H1 (cell line): ENCODE data around the gene TPSG1. TPM values are rescaled to one million over a fixed set of nuclear protein-coding genes. Genes with fewer than 3 reads are reported as not detected.
"Not testable (repeated sequence)": the region's sequence is repeated elsewhere in the genome, so short reads cannot be mapped to it uniquely, and the experiment has no call there.

Experiments used
- CTCF ChIA-PET: fragments of 300-600 bp; sonication (Branson Sonifier 250); formaldehyde crosslinking; loops from one replicate; lab custom pipeline; 2021; ENCODE audit not compliant: partially characterized antibody; lab: Charles Lee
- POLR2A ChIA-PET: fragments of 300-600 bp; sonication (Branson Sonifier 250); formaldehyde crosslinking; loops from one replicate; lab custom pipeline; 2021; ENCODE audit warnings: inconsistent platforms; ENCODE audit not compliant: partially characterized antibody; lab: Charles Lee
- DNase-seq, 2 experiments: peaks; one replicate each; pipeline versions ENCODE4 v3.0.0 to v3.0.0-alpha.2; 2010 to 2022; ENCODE audit warnings: low spot score in 2 of 2, low read depth in 1 of 2, mixed read lengths in 1 of 2
- FAIRE-seq: peaks from 2 replicates; lab custom pipeline; 2011; peaks lifted over from hg19 to GRCh38; lab: Jason Lieb, UNC
- H2AFZ ChIP-seq: 2 replicates; pipeline ENCODE4 v1.8.1; 2012; ENCODE audit warnings: low read length, inconsistent platforms
- H2AK5ac ChIP-seq: 2 replicates; pipeline ENCODE4 v1.6.1; 2013; ENCODE audit warnings: low read depth, low read length
- H2BK120ac ChIP-seq: replicated peaks from 2 replicates; pipeline ENCODE3; 2013; ENCODE audit warnings: low read depth, low read length, inconsistent platforms
- H2BK12ac ChIP-seq: 2 replicates; pipeline ENCODE4 v1.6.1; 2013; ENCODE audit warnings: low read depth, low read length
- H2BK15ac ChIP-seq: 2 replicates; pipeline ENCODE4 v1.6.1; 2013; ENCODE audit warnings: low read length
- H2BK20ac ChIP-seq: 2 replicates; pipeline ENCODE4 v1.6.1; 2013; ENCODE audit warnings: low read length
- H2BK5ac ChIP-seq: 2 replicates; pipeline ENCODE4 v1.6.1; 2013; ENCODE audit warnings: low read depth, low read length
- H3K14ac ChIP-seq: 2 replicates; pipeline ENCODE4 v1.6.1; 2013; ENCODE audit warnings: inconsistent platforms; ENCODE audit not compliant: insufficient read length
- H3K18ac ChIP-seq: 2 replicates; pipeline ENCODE4 v1.6.1; 2013; ENCODE audit warnings: low read length; ENCODE audit errors: extremely low read depth
- H3K23ac ChIP-seq: 2 replicates; pipeline ENCODE4 v1.6.1; 2013; ENCODE audit warnings: inconsistent platforms; ENCODE audit not compliant: insufficient read length
- H3K23me2 ChIP-seq: 2 replicates; pipeline ENCODE4 v1.6.1; 2013; ENCODE audit warnings: low read depth, low read length
- H3K27ac ChIP-seq: 2 replicates; pipeline ENCODE4 v1.6.1; 2011; ENCODE audit warnings: low read depth, low read length, inconsistent platforms
- H3K27me3 ChIP-seq, 4 experiments: replicated peaks in 1 of 4; 1 replicate in 1 of 4; 2 replicates in 3 of 4; pipeline versions ENCODE4 v1.6.1 to v1.8.1; 2011 to 2013; ENCODE audit warnings: low read length in 3 of 4, mild to moderate bottlenecking in 3 of 4, inconsistent platforms in 2 of 4, mixed read lengths in 2 of 4, moderate library complexity in 1 of 4; ENCODE audit not compliant: control insufficient read depth in 3 of 4, insufficient read depth in 3 of 4; ENCODE audit errors: extremely low read depth in 1 of 4
- H3K36me3 ChIP-seq, 4 experiments: 2 replicates each; pipeline versions ENCODE4 v1.6.1 to v1.8.1; 2011 to 2013; ENCODE audit warnings: mild to moderate bottlenecking in 4 of 4, low read length in 3 of 4, moderate library complexity in 2 of 4, control low read depth in 1 of 4, inconsistent platforms in 1 of 4; ENCODE audit not compliant: insufficient read depth in 4 of 4, control insufficient read depth in 2 of 4
- H3K4ac ChIP-seq: replicated peaks from 2 replicates; pipeline ENCODE3; 2013; ENCODE audit warnings: low read length, low read depth, mixed read lengths, inconsistent platforms; ENCODE audit not compliant: insufficient read length
- H3K4me1 ChIP-seq, 4 experiments: replicated peaks in 1 of 4; 1 replicate in 1 of 4; 2 replicates in 3 of 4; pipeline versions ENCODE4 v1.6.1 to v1.8.1; 2011 to 2013; ENCODE audit warnings: low read length in 3 of 4, inconsistent platforms in 2 of 4, mixed read lengths in 1 of 4; ENCODE audit not compliant: insufficient read depth in 4 of 4, control insufficient read depth in 3 of 4
- H3K4me2 ChIP-seq, 2 experiments: 2 replicates each; pipeline versions ENCODE4 v1.6.1 to v1.8.1; 2011 to 2013; ENCODE audit warnings: low read depth in 2 of 2, low read length in 2 of 2, control low read depth in 1 of 2, inconsistent platforms in 1 of 2, mild to moderate bottlenecking in 1 of 2; ENCODE audit not compliant: insufficient read depth in 1 of 2
- H3K4me3 ChIP-seq, 4 experiments: fragments of 200-600, 300-600 bp in 1 of 4; sonication (generic), shearing (Covaris generic), sonication (Bioruptor Twin) in 1 of 4; 2 replicates each; pipeline versions ENCODE4 v1.5.1 to v1.8.1; 2011 to 2016; ENCODE audit warnings: low read length in 4 of 4, low read depth in 3 of 4, control low read depth in 2 of 4, inconsistent platforms in 2 of 4, mild to moderate bottlenecking in 2 of 4, mixed read lengths in 1 of 4, moderate library complexity in 1 of 4; ENCODE audit not compliant: insufficient read depth in 2 of 4; ENCODE audit errors: extremely low read depth in 1 of 4
- H3K56ac ChIP-seq: replicated peaks from 2 replicates; pipeline ENCODE3; 2013; ENCODE audit warnings: low read depth, mild to moderate bottlenecking, mixed read lengths, low read length, inconsistent platforms; ENCODE audit not compliant: insufficient read length
- H3K79me1 ChIP-seq: 2 replicates; pipeline ENCODE4 v1.6.1; 2013; ENCODE audit warnings: low read depth, low read length, control low read depth
- H3K79me2 ChIP-seq, 2 experiments: 2 replicates each; pipeline versions ENCODE4 v1.6.1 to v1.8.1; 2012 to 2013; ENCODE audit warnings: low read length in 2 of 2, mild to moderate bottlenecking in 2 of 2, inconsistent platforms in 1 of 2; ENCODE audit not compliant: insufficient read depth in 2 of 2, control insufficient read depth in 1 of 2
- H3K9ac ChIP-seq, 4 experiments: replicated peaks in 1 of 4; 1 replicate in 1 of 4; 2 replicates in 3 of 4; pipeline versions ENCODE4 v1.6.1 to v1.8.1; 2011 to 2013; ENCODE audit warnings: low read depth in 3 of 4, low read length in 3 of 4, control low read depth in 2 of 4, mild to moderate bottlenecking in 2 of 4, moderate library complexity in 2 of 4, inconsistent platforms in 1 of 4; ENCODE audit errors: extremely low read depth in 1 of 4
- H3K9me3 ChIP-seq, 2 experiments: 2 replicates each; pipeline versions ENCODE4 v1.6.1 to v1.8.1; 2012 to 2013; ENCODE audit warnings: mild to moderate bottlenecking in 2 of 2, moderate library complexity in 2 of 2, control low read depth in 1 of 2, inconsistent platforms in 1 of 2, low read depth in 1 of 2, low read length in 1 of 2, mixed read lengths in 1 of 2; ENCODE audit not compliant: insufficient read depth in 2 of 2
- H4K20me1 ChIP-seq, 2 experiments: replicated peaks in 1 of 2; 2 replicates each; pipeline versions ENCODE3 to v1.8.1; 2011 to 2013; ENCODE audit warnings: inconsistent platforms in 2 of 2, low read length in 2 of 2, mild to moderate bottlenecking in 1 of 2; ENCODE audit not compliant: insufficient read depth in 2 of 2, control insufficient read depth in 1 of 2
- H4K5ac ChIP-seq: 2 replicates; pipeline ENCODE4 v1.6.1; 2013; ENCODE audit warnings: low read length, low read depth, mixed read lengths, inconsistent platforms; ENCODE audit not compliant: insufficient read length
- H4K8ac ChIP-seq: 2 replicates; pipeline ENCODE4 v1.8.0; 2013; ENCODE audit warnings: mild to moderate bottlenecking, moderate library complexity, low read length, inconsistent platforms; ENCODE audit not compliant: insufficient read depth; ENCODE audit errors: extremely low read depth
- H4K91ac ChIP-seq: replicated peaks from 2 replicates; pipeline ENCODE3; 2013; ENCODE audit warnings: low read length, mixed read lengths, inconsistent platforms; ENCODE audit not compliant: insufficient read length
- WGBS, 2 experiments: shearing (Covaris generic) in 1 of 2; methylation state at CpG; one replicate each; pipeline versions ENCODE4 v1.1.6 to v1.1.7; 2013 to 2015; ENCODE audit warnings: low lambda C conversion rate in 2 of 2, mixed read lengths in 2 of 2, inconsistent platforms in 1 of 2, low coverage in 1 of 2, missing lambda C conversion rate in 1 of 2; ENCODE audit not compliant: insufficient replicate concordance in 2 of 2, insufficient coverage in 1 of 2, insufficient read length in 1 of 2; ENCODE audit errors: extremely low coverage in 1 of 2, missing lambda C conversion rate in 1 of 2; 5-methylcytosine and 5-hydroxymethylcytosine counted together
- polyA plus RNA-seq, 7 experiments: library from polyadenylated mRNA; depleted of rRNA in 3 of 7; stranded (reverse) in 5 of 7; unstranded in 2 of 7; fragments of >200 nt in 5 of 7; fragments of 200-250 nt in 2 of 7; gene quantifications; 1 replicate in 5 of 7; 2 replicates in 1 of 7; 4 replicates in 1 of 7; pipeline versions ENCODE4 v1.2.1 to v1.2.3, GENCODE V29; 2011 to 2013; ENCODE audit warnings: missing spikeins in 2 of 7, mixed read lengths in 2 of 7
- total RNA-seq: library from RNA; stranded (reverse); fragmentation: NEBNext Ultra II Directional; extraction: Animal tissue kit (Norgen Biotek cat#: 25700); gene quantifications from 2 replicates; pipeline ENCODE4 v1.2.1, GENCODE V29; 2021

The TPSG1 gene
- total and polyA plus RNA-seq, 2 of the 8 experiments (the other 6 are each of a cell fraction or from before 2014, with no cell fraction given): not detected

GRCh38 chr16:1236659-1237058 is 11.6 kb upstream of the TPSG1 start:
- H3K27me3 ChIP-seq, FAIRE-seq, H4K20me1 ChIP-seq, H3K23me2 ChIP-seq, H4K5ac ChIP-seq, H3K4me2 ChIP-seq, H3K56ac ChIP-seq, H2BK120ac ChIP-seq, H3K4me3 ChIP-seq, H3K79me2 ChIP-seq, H4K91ac ChIP-seq, POLR2A ChIA-PET, H3K23ac ChIP-seq, H3K18ac ChIP-seq, H2BK20ac ChIP-seq, H3K9me3 ChIP-seq, H4K8ac ChIP-seq, H3K79me1 ChIP-seq, H2AFZ ChIP-seq, H2BK12ac ChIP-seq, H3K4ac ChIP-seq, H2AK5ac ChIP-seq, H3K14ac ChIP-seq, H3K4me1 ChIP-seq, H3K36me3 ChIP-seq, H3K27ac ChIP-seq, CTCF ChIA-PET, H2BK5ac ChIP-seq, DNase-seq, H3K9ac ChIP-seq, H2BK15ac ChIP-seq: not testable (repeated sequence)
- WGBS, 2 experiments: no CpG with 5 or more reads among the region's 29 CpGs

- H2BK120ac ChIP-seq, H2AK5ac ChIP-seq, H2AFZ ChIP-seq, H2BK12ac ChIP-seq, FAIRE-seq, H3K4me3 ChIP-seq, H3K79me1 ChIP-seq, POLR2A ChIA-PET, H3K4ac ChIP-seq, H2BK5ac ChIP-seq, H3K14ac ChIP-seq, H3K18ac ChIP-seq, H3K23me2 ChIP-seq, H3K56ac ChIP-seq, H4K5ac ChIP-seq, H3K36me3 ChIP-seq, CTCF ChIA-PET, H4K91ac ChIP-seq, H3K4me1 ChIP-seq, H3K4me2 ChIP-seq, DNase-seq, H3K27me3 ChIP-seq, H4K20me1 ChIP-seq, H2BK15ac ChIP-seq, H3K23ac ChIP-seq, H3K79me2 ChIP-seq, H4K8ac ChIP-seq, H2BK20ac ChIP-seq, H3K27ac ChIP-seq, H3K9ac ChIP-seq, H3K9me3 ChIP-seq: not testable (repeated sequence)
- WGBS, 2 experiments: no CpG with 5 or more reads among the region's 47 CpGs
Measured at GRCh38 chr16:1232049-1232748, 7.1 kb upstream of the TPSG1 start.
